ENCODE data around the gene TP53BP2.
"Not testable (repeated sequence)": the region's sequence is repeated elsewhere in the genome, so short reads cannot be mapped to it uniquely, and the experiment has no call there.

TP53BP2 gene

DNA sequence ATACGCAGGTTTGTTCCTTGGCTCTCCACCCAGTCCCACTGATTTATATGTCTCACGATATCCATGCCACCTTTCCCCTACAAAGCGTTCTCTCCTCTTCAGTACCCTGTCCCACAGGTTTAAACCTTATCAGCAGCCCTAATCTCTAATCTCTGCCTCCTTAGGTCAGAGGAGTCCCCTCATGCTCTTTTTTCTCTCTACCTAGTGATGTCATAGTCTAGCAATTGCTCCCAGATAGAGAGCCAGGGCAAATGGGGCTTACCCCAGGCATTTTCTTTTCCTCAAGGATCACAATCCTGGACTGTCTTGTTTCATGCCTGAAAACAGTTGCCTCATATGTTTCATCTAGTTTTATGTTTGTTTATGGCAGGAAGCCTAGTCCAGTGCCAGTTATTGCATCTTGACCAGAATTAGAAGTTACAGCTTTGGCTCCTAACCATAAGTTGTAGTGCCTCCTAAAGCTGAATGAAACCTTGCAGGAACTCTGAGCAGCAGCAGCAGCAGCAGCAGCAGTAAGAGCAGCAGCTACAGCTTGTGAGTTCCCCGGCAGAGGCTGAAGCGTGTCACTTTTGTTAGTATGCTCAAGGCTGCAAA is 26.7 kb upstream of the TP53BP2 start:
- H3K4me3 ChIP-seq (replicated peaks; ENCODE audit: insufficient read depth, low read length) = no peak overlapping the region
- no peak overlapping the region for H3K27ac ChIP-seq (replicated peaks)
- no peak for DNase-seq (ENCODE audit: low read depth in 1 of 2, low spot score in 1 of 2)
- no peak for TF ChIP-seq GABPA (IDR thresholded peaks at IDR 0.05; ENCODE audit: low read depth)
- no peak for TF ChIP-seq SPI1 (IDR thresholded peaks at IDR 0.05; ENCODE audit: borderline replicate concordance, low read depth)
- no peak for TF ChIP-seq REST (IDR thresholded peaks at IDR 0.05; ENCODE audit: insufficient replicate concordance, low read depth)
- TF ChIP-seq CTCF (IDR thresholded peaks at IDR 0.05; ENCODE audit: insufficient read depth, low read length) = no peak
- TF ChIP-seq POLR2AphosphoS5 (IDR thresholded peaks at IDR 0.05; ENCODE audit: low read depth) = no peak
- H3K27me3 ChIP-seq (ENCODE audit: insufficient read depth, poor library complexity, severe bottlenecking) = no peaks in the 10 kb centered on the region

GRCh38 chr1:223870617-223871574 is 25.1 kb upstream of the TP53BP2 start:
- peak overlapping the region; percentile 1; the same call in 1 of the 2 replicates for H3K4me3 ChIP-seq (replicated peaks; ENCODE audit: insufficient read depth, low read length)
- peak overlapping the region; percentile 92 for H3K27ac ChIP-seq (replicated peaks)
- DNase-seq (ENCODE audit: low read depth in 1 of 2, low spot score in 1 of 2) = peak; percentile 30 to 95
- H3K27me3 ChIP-seq (ENCODE audit: insufficient read depth, poor library complexity, severe bottlenecking) = no peaks in the 10 kb centered on the region
- TF ChIP-seq REST (IDR thresholded peaks at IDR 0.05; ENCODE audit: insufficient replicate concordance, low read depth) (no peak), SPI1 (IDR thresholded peaks at IDR 0.05; ENCODE audit: borderline replicate concordance, low read depth) (peak; percentile 27; the same call in 1 of the 2 replicates), POLR2AphosphoS5 (IDR thresholded peaks at IDR 0.05; ENCODE audit: low read depth) (peak; percentile 62; the same call in 1 of the 2 replicates), GABPA (IDR thresholded peaks at IDR 0.05; ENCODE audit: low read depth) (no peak)

GRCh38 chr1:223864599-223865368 is 19.0 kb upstream of the TP53BP2 start:
- not testable (repeated sequence) for H3K27me3 ChIP-seq (ENCODE audit: insufficient read depth, poor library complexity, severe bottlenecking); DNase-seq (ENCODE audit: low read depth in 1 of 2, low spot score in 1 of 2); H3K27ac ChIP-seq (replicated peaks); H3K4me3 ChIP-seq (replicated peaks; ENCODE audit: insufficient read depth, low read length)

DNA sequence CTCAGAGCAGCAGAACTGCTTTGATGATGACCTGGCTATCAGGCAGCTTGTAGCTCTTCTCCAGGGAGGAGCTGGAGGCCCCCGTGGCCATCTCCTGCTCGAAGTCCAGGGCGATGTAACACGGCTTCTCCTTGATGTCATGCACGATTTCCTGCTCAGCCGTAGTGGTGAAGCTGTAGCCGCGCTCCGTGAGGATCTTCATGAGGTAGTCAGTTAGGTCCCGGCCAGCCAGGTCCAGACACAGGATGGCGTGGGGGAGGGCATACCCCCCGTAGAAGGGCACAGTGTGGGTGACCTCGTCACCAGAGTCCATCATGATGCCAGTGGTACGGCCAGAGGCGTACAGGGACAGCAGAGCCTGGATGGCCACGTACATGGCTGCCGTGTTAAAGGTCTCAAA is 18.3 kb upstream of the TP53BP2 start:
- Histone ChIP-seq H3K27me3 (ENCODE audit: insufficient read depth, poor library complexity, severe bottlenecking) (no peaks in the 10 kb centered on the region), H3K27ac (replicated peaks) (no peak overlapping the region), H3K4me3 (replicated peaks; ENCODE audit: insufficient read depth, low read length) (no peak overlapping the region)
- no peak for TF ChIP-seq REST (IDR thresholded peaks at IDR 0.05; ENCODE audit: insufficient replicate concordance, low read depth)
- TF ChIP-seq SPI1 (IDR thresholded peaks at IDR 0.05; ENCODE audit: borderline replicate concordance, low read depth) = no peak
- no peak for TF ChIP-seq CTCF (IDR thresholded peaks at IDR 0.05; ENCODE audit: insufficient read depth, low read length)
- no peak for TF ChIP-seq POLR2AphosphoS5 (IDR thresholded peaks at IDR 0.05; ENCODE audit: low read depth)
- no peak for TF ChIP-seq GABPA (IDR thresholded peaks at IDR 0.05; ENCODE audit: low read depth)
- DNase-seq (ENCODE audit: low read depth in 1 of 2, low spot score in 1 of 2) = no peak
